ENCODE data around the gene DTNB.

DNA sequence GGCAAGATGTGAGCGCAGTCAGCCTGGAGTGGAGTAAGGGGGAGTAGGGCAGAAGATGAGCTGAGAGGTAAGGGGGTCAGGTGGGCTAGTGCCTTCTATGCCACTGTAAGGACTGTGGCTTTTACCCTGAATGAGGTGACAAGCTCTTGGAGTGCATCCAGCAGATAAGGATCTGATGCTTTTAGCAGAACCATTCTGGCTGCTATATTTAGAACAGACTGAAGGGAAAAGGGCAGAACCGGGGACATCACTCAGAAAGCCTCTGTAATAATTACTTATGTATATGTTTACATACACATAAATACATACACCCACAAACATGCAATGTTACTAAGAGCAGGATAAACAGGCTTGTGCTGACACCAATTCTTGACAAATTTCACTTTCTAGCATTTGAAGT lies 124.8 kb downstream of the DTNB start:
- TF ChIP-seq, protein P1, sequence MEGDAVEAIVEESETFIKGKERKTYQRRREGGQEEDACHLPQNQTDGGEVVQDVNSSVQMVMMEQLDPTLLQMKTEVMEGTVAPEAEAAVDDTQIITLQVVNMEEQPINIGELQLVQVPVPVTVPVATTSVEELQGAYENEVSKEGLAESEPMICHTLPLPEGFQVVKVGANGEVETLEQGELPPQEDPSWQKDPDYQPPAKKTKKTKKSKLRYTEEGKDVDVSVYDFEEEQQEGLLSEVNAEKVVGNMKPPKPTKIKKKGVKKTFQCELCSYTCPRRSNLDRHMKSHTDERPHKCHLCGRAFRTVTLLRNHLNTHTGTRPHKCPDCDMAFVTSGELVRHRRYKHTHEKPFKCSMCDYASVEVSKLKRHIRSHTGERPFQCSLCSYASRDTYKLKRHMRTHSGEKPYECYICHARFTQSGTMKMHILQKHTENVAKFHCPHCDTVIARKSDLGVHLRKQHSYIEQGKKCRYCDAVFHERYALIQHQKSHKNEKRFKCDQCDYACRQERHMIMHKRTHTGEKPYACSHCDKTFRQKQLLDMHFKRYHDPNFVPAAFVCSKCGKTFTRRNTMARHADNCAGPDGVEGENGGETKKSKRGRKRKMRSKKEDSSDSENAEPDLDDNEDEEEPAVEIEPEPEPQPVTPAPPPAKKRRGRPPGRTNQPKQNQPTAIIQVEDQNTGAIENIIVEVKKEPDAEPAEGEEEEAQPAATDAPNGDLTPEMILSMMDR (IDR thresholded peaks at IDR 0.05; ENCODE audit: poor library complexity, severe bottlenecking), result no peak
- TF ChIP-seq POLR2AphosphoS5 (IDR thresholded peaks at IDR 0.05) (no peak), EP300 (conservative IDR thresholded peaks at IDR 0.05; ENCODE audit: poor library complexity, severe bottlenecking) (no peak), SMC3 (conservative IDR thresholded peaks at IDR 0.05; ENCODE audit: poor library complexity) (no peak), RAD21 (conservative IDR thresholded peaks at IDR 0.05) (no peak), TAF1 (IDR thresholded peaks at IDR 0.05; ENCODE audit: low read depth) (no peak), EZH2 (IDR thresholded peaks at IDR 0.05; ENCODE audit: borderline replicate concordance, insufficient read depth, low read length, poor library complexity, severe bottlenecking) (no peak)
- TF ChIP-seq, protein P2, sequence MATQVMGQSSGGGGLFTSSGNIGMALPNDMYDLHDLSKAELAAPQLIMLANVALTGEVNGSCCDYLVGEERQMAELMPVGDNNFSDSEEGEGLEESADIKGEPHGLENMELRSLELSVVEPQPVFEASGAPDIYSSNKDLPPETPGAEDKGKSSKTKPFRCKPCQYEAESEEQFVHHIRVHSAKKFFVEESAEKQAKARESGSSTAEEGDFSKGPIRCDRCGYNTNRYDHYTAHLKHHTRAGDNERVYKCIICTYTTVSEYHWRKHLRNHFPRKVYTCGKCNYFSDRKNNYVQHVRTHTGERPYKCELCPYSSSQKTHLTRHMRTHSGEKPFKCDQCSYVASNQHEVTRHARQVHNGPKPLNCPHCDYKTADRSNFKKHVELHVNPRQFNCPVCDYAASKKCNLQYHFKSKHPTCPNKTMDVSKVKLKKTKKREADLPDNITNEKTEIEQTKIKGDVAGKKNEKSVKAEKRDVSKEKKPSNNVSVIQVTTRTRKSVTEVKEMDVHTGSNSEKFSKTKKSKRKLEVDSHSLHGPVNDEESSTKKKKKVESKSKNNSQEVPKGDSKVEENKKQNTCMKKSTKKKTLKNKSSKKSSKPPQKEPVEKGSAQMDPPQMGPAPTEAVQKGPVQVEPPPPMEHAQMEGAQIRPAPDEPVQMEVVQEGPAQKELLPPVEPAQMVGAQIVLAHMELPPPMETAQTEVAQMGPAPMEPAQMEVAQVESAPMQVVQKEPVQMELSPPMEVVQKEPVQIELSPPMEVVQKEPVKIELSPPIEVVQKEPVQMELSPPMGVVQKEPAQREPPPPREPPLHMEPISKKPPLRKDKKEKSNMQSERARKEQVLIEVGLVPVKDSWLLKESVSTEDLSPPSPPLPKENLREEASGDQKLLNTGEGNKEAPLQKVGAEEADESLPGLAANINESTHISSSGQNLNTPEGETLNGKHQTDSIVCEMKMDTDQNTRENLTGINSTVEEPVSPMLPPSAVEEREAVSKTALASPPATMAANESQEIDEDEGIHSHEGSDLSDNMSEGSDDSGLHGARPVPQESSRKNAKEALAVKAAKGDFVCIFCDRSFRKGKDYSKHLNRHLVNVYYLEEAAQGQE (IDR thresholded peaks at IDR 0.05; ENCODE audit: borderline replicate concordance), result no peak
